SK-MEL-5 (cell line): ENCODE data around the gene U2SURP. TPM values are rescaled to one million over a fixed set of nuclear protein-coding genes. Genes with fewer than 3 reads are reported as not detected.

Experiments
- DNase-seq: peaks from one replicate; pipeline ENCODE4 v3.0.0-alpha.2; 2016; ENCODE audit warnings: low read depth, low spot score
- in situ Hi-C: cut with HindIII; loops from 2 replicates; pipeline ENCODE4 v1.10.0; 2016; ENCODE audit warnings: low sequenced_read_pairs, high pct_unique_total_duplicates, low pct_unique_long_range_greater_than_20kb
- polyA plus RNA-seq, 2 experiments: library from polyadenylated mRNA; depleted of rRNA; stranded (reverse); fragments of >200 nt; gene quantifications; 2 replicates each; pipeline ENCODE4 v1.2.3, GENCODE V29; 2015
- total RNA-seq: library from RNA; depleted of rRNA; stranded (reverse); fragments of >200 nt; shearing (Covaris generic); gene quantifications from 2 replicates; pipeline ENCODE4 v1.2.3, GENCODE V29; 2014; rRNA removed

Gene U2SURP
- total RNA-seq = 116 and 120 TPM in 2 replicates
- polyA plus RNA-seq (2015; cell fraction: cytosol; rRNA removed) = 45.6 and 66.1 TPM in 2 replicates
- polyA plus RNA-seq (2015; cell fraction: nucleus; rRNA removed) = 318 and 341 TPM in 2 replicates

- peak; percentile 99 for DNase-seq
- in situ Hi-C loops = no loop called here
Observed at GRCh38 chr3:143001369-143002082, at the start of gene U2SURP. Gene U2SURP (plus strand): TSS chr3:143001570. CDS start chr3:143001629, 59 bp downstream.

- no peak for DNase-seq
- in situ Hi-C loops = no loop called here
Observed at GRCh38 chr3:142951794-142952193, 49.6 kb upstream of the U2SURP start.

GRCh38 chr3:142952272-142953193, 48.8 kb upstream of the U2SURP start:
- DNase-seq = no peak
- in situ Hi-C loops = no loop called here

DNA sequence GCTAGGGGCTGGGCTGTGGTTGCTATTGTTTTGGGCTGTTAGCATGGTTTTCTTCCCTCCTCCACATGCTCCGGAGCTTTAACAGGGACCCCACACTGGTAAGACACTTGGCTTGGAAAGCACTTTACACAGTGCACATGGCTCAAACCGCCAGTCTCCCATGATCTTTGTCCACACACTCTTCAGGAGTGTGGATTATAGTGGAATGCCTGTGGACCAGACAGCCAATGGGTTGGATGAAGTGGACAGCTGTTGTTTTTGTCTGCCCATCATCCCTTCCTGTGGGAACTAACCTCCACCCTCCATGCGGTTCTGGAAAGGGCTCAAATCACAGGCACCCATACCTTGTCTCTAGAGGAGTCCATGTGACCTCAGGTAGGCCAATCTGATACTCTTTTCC, 47.9 kb upstream of the U2SURP start:
- DNase-seq = no peak
- in situ Hi-C loops = no loop called here

DNA sequence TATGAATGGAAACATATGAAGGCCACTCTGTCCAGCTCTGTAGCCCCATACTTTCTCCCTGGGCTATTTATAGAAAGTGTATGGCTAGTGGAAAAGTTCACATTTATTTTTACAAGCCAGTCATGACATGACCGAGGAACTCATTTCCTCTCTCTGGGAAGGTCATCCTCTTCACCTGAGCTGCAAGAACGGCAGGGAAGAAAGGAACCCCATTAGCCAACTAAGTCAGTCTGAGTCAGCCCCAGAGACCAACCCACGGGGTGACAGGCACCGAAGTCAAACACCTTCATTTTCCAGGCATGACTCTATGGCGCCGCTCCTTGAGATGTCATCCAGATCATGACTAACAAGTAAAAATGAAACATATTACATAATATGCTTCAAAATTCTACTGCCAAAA, 42.7 kb upstream of the U2SURP start:
- DNase-seq = no peak

DNA sequence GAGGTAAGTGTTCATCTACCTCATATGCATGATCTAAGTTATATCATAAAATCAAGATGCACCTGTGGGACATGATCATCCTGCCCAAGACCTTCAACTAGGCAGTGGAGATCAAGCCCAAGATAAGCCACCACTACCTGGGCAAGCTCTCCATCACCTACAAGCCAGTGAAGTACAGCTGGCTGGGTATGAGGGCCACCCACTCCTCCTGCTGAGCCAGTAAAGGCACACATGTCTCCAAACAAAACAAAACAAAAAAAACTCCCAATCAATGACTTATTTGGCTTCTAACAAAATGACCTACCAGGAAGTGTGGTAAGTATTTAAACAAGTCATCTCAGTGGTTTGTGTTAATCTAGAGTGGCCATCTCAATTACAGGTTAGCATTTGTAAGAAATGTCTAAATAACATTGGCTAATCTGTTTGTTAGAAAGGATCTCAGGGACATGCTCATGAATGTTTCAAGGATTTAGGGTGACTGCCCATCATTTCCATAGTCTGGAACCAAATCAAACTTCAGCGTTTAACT, 41.0 kb upstream of the U2SURP start:
- DNase-seq = no peak
- in situ Hi-C loops = no loop called here

More for the DNA sequence above, 42.7 kb upstream of the U2SURP start:
- in situ Hi-C loops = no loop called here

GRCh38 chr3:142961539-142961938, 39.8 kb upstream of the U2SURP start:
- DNase-seq = no peak
- in situ Hi-C loops = no loop called here

- in situ Hi-C loops = no loop called here
- no peak for DNase-seq
Observed at GRCh38 chr3:142962175-142962519, 39.2 kb upstream of the U2SURP start.

- DNase-seq = no peak
- in situ Hi-C loops = no loop called here
Observed at GRCh38 chr3:142962520-142963233, 38.7 kb upstream of the U2SURP start.

DNA sequence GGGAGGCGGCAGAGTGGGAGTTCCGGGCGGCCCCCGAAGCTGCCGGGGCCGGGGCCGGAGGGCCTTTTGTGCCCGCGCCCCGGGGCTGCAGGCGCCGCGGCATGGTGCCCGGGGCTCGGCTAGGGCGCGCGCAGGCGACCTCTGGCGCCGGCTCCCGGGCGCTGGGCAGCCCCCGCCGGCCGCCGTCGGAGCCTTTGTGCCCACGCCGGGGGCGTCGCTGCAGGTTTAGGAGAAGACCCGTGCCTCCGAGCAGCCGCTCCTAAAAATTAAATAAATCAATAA, 38.2 kb upstream of the U2SURP start:
- no peak for DNase-seq
- in situ Hi-C loops = no loop called here

GRCh38 chr3:142963516-142964448, 37.6 kb upstream of the U2SURP start, which contains the start of gene PAQR9:
Gene PAQR9 (minus strand): TSS chr3:142963674. CDS start chr3:142963336, 338 bp downstream.
- DNase-seq = no peak
- in situ Hi-C loops = no loop called here

DNA sequence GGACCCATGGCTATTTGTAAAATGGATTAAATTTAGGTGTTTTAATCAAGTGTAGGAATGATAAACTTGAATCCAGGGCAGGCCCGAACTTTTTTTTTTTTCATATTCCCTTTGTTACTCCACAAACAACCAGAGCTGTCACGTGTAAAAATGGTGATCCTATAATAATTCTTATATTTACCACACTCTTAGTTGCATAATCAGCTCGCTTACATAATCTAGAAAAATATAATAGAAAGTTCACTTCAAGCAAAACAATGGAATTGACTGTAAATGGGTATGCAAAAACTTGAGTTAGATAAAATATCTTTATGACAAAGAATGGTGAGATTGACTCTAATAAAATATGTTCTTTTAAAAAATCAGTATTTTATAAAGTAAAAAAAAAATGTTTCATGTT, 35.8 kb upstream of the U2SURP start:
- in situ Hi-C loops = no loop called here
- no peak for DNase-seq

DNA sequence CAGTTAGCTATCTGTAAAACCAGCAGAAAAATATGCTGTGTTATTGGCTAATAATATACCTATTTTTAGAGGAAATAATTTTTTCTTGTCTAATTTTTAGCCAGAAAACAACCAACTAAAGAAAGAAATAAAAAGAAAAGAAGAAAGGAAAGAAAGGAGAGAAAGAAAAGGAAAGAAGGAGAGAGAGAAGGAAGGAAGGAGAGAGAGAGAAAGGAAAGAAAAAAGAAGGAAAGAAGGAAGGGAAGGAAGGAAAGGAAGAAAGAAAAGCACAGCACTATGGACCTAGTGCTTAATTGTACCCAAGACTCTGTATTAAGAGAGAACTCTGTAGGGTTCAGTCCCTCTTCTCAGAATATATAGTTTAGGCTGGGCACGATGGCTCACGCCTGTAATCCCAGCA, 34.6 kb upstream of the U2SURP start:
- no peak for DNase-seq
- in situ Hi-C loops = no loop called here

DNA sequence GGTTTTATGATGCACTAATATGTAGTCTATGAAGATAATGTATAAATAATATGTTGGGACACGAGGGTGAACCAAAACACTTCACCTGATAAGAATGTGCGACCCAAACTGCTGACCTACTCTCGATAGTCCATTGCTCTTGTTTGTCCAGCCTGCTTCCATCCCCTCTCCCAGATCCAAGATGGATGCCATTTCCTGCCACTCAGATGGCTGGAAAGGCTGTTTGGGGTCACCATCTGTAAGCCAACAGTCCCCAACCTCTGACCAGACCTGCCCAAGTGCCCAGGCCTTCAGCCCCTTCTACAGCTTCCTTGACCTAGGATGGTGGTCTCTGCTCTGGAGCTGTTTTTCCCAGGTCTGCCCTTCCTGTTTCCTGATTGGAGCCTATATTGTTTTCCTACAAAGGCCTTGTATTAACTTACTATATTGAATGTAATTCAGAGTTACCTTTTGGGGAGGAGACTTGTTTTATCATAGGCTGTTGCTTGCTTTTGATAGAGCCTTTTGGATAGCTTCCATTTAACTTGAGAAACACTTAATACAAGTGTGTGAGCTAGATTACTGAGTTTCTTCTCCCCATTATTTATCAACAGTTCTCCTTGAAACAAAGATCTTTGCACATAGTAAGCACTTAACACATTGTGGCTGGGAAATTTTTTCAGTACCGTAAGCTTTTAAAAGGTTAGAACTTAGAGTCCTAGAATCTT, 32.9 kb upstream of the U2SURP start:
- in situ Hi-C loops = no loop called here
- DNase-seq = no peak

- in situ Hi-C loops = no loop called here
- no peak for DNase-seq
Observed at GRCh38 chr3:142971431-142971830, 29.9 kb upstream of the U2SURP start.

- DNase-seq = no peak
- in situ Hi-C loops = no loop called here
Observed at GRCh38 chr3:142972092-142972753, 29.1 kb upstream of the U2SURP start.
